Left ventricle myocardium inferior (tissue), 1 donor: ENCODE results near the gene TANC2. TPM values are rescaled to one million over a fixed set of nuclear protein-coding genes. Genes with fewer than 3 reads are reported as not detected.

ENCODE experiments used
- DNase-seq: peaks from one replicate; pipeline ENCODE4 v3.0.0-alpha.2; 2020
- H3K27ac ChIP-seq: fragments of 200-600 bp; replicated peaks from 2 replicates; pipeline ENCODE4 v1.8.0; 2021
- H3K27me3 ChIP-seq: fragments of 200-600 bp; 2 replicates; pipeline ENCODE4 v1.8.0; 2021; ENCODE audit warnings: low read depth
- H3K36me3 ChIP-seq: fragments of 200-600 bp; 2 replicates; pipeline ENCODE4 v1.8.0; 2021
- H3K4me1 ChIP-seq: fragments of 200-600 bp; 2 replicates; pipeline ENCODE4 v1.8.0; 2021
- H3K4me3 ChIP-seq: fragments of 200-600 bp; 2 replicates; pipeline ENCODE4 v1.8.0; 2021; ENCODE audit warnings: mild to moderate bottlenecking, moderate library complexity
- H3K9me3 ChIP-seq: fragments of 200-600 bp; replicated peaks from 2 replicates; pipeline ENCODE4 v1.8.0; 2021
- CTCF ChIP-seq: fragments of 200-600 bp; IDR thresholded peaks from 2 replicates; pipeline ENCODE4 v1.8.0; 2021; ENCODE audit warnings: antibody characterized with exemption, mild to moderate bottlenecking, borderline replicate concordance
- intact Hi-C: fragments of 100-400 bp; cut with micrococcal nuclease; formaldehyde crosslinking; loops from one replicate; pipeline ENCODE4 v1.11.0; 2022
- total RNA-seq: library from RNA; stranded (reverse); fragmentation: NEBNext Ultra II Directional; extraction: Animal tissue kit (Norgen Biotek cat#: 25700); gene quantifications from one replicate; pipeline ENCODE4 v1.2.1, GENCODE V29; 2021
- donor health status: DM: no; HTN: yes; CAD: no; lungs with severe emphysema.

TANC2 gene
- total RNA-seq, 1 donor from 2014 or later = 9.0 TPM

- Histone ChIP-seq H3K9me3 (no peaks in the 10 kb centered on the region), H3K4me3 (no peak overlapping the region), H3K4me1 (peaks cover 15% of the 10 kb centered on the region), H3K27ac (no peak overlapping the region), H3K27me3 (no peaks in the 10 kb centered on the region), H3K36me3 (no peaks in the 10 kb centered on the region)
- intact Hi-C loops = loop anchor here (10.0 kb wide), 1 partner anchor 409 kb away; no protein-coding TSS in a partner anchor
- DNase-seq = no peak
- peak; percentile 60 for TF ChIP-seq CTCF
Observed at GRCh38 chr17:62995377-62995885, 29.4 kb downstream of the TANC2 start.

GRCh38 chr17:62996221-62996620 lies 30.2 kb downstream of the TANC2 start:
- intact Hi-C loops = loop anchor here (10.0 kb wide), 1 partner anchor 409 kb away; no protein-coding TSS in a partner anchor
- peaks cover 15% of the 10 kb centered on the region for H3K4me1 ChIP-seq
- H3K4me3 ChIP-seq = no peak overlapping the region
- TF ChIP-seq CTCF = no peak
- H3K27ac ChIP-seq = no peak overlapping the region
- H3K36me3 ChIP-seq = no peaks in the 10 kb centered on the region
- no peaks in the 10 kb centered on the region for H3K9me3 ChIP-seq
- H3K27me3 ChIP-seq = no peaks in the 10 kb centered on the region
- no peak for DNase-seq

- Histone ChIP-seq H3K4me3 (no peak overlapping the region), H3K27me3 (no peaks in the 10 kb centered on the region), H3K4me1 (peaks cover 15% of the 10 kb centered on the region), H3K9me3 (no peaks in the 10 kb centered on the region), H3K36me3 (no peaks in the 10 kb centered on the region), H3K27ac (no peak overlapping the region)
- TF ChIP-seq CTCF = no peak
- intact Hi-C loops = loop anchor here (10.0 kb wide), 1 partner anchor 407 kb away; no protein-coding TSS in a partner anchor
- DNase-seq = no peak
Observed at GRCh38 chr17:62998166-62998565, 32.1 kb downstream of the TANC2 start.

GRCh38 chr17:62998665-62999393 lies 32.8 kb downstream of the TANC2 start:
- no peak for TF ChIP-seq CTCF
- H3K9me3 ChIP-seq = no peaks in the 10 kb centered on the region
- H3K36me3 ChIP-seq = no peaks in the 10 kb centered on the region
- peaks cover 15% of the 10 kb centered on the region for H3K4me1 ChIP-seq
- H3K27ac ChIP-seq = no peak overlapping the region
- no peak for DNase-seq
- no peak overlapping the region for H3K4me3 ChIP-seq
- intact Hi-C loops = loop anchor here (10.0 kb wide), 1 partner anchor 406 kb away; no protein-coding TSS in a partner anchor
- H3K27me3 ChIP-seq = no peaks in the 10 kb centered on the region

- Histone ChIP-seq H3K27me3 (no peaks in the 10 kb centered on the region), H3K4me3 (no peak overlapping the region), H3K9me3 (no peaks in the 10 kb centered on the region), H3K36me3 (no peaks in the 10 kb centered on the region), H3K27ac (no peak overlapping the region), H3K4me1 (peaks cover 12% of the 10 kb centered on the region)
- no peak for DNase-seq
- intact Hi-C loops = loop anchor here (10.0 kb wide), 1 partner anchor 405 kb away; no protein-coding TSS in a partner anchor
- TF ChIP-seq CTCF = no peak
Observed at GRCh38 chr17:62999736-63000135, 33.7 kb downstream of the TANC2 start.
